GM12874 (cell line): ENCODE measurements around the gene SCAPER.

ENCODE experiments used
- TF ChIP-seq, protein P1 (sequence below): IDR thresholded peaks from 2 replicates; pipeline ENCODE4 v1.5.1; 2011; ENCODE audit warnings: low read depth, mild to moderate bottlenecking, control low read depth, low read length, moderate library complexity; ENCODE audit not compliant: insufficient read depth

The SCAPER gene

DNA sequence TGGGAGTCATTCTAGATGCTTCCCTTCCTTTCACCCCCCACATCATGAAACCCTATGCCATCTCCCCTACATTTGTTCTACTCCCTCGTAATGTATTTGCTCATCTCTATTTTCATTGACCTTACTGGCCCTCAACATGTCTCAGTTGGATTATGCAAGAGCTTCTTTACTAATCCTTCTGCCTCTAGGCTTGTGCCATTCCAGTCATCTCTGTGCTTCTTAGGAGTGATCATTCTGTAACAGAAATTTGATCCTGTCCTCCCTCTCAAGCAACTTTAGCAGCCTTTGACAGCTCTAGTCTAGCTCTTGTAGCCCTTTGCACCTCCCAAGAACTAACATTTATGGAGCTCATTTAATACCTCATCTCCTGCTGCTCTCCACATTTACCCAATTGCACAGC is 503.9 kb downstream of the SCAPER start:
- TF ChIP-seq, protein P1, sequence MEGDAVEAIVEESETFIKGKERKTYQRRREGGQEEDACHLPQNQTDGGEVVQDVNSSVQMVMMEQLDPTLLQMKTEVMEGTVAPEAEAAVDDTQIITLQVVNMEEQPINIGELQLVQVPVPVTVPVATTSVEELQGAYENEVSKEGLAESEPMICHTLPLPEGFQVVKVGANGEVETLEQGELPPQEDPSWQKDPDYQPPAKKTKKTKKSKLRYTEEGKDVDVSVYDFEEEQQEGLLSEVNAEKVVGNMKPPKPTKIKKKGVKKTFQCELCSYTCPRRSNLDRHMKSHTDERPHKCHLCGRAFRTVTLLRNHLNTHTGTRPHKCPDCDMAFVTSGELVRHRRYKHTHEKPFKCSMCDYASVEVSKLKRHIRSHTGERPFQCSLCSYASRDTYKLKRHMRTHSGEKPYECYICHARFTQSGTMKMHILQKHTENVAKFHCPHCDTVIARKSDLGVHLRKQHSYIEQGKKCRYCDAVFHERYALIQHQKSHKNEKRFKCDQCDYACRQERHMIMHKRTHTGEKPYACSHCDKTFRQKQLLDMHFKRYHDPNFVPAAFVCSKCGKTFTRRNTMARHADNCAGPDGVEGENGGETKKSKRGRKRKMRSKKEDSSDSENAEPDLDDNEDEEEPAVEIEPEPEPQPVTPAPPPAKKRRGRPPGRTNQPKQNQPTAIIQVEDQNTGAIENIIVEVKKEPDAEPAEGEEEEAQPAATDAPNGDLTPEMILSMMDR: no peak

DNA sequence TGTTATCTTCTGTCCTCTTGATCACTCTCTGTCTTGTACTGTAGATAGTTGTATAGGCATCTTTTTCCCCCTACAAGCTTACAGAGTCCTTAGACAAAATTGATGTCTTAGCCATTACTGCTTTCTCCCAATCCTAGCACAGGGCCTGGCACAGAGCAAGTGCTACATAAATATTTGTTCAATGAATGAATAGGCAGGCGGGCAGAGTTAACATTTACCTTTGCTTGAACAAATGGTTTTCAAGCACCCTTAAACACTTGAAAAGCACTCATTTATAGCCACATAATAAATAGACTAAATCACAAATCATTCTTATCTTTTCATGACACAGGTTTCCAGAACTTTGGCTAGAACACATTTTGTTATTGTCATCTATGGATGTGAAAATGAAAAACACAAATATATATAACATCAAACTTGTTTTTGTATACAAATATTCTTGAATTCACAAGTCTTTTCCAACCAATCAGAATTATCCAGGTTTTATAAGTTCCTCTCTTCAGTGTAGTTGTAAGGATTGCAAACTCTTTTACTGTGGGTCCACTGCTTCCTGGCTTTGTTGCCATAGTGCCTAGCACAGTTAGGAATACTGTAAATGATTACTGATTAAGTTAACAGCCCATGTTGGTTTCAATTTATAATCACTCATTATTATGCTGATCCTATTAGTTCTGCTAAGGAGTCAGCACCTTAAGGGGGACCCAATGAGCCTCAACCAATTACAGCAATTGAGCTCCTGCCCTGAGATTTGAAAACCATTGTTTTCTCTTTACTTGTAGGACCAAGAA is 506.6 kb downstream of the SCAPER start:
- TF ChIP-seq, protein P1: no peak

DNA sequence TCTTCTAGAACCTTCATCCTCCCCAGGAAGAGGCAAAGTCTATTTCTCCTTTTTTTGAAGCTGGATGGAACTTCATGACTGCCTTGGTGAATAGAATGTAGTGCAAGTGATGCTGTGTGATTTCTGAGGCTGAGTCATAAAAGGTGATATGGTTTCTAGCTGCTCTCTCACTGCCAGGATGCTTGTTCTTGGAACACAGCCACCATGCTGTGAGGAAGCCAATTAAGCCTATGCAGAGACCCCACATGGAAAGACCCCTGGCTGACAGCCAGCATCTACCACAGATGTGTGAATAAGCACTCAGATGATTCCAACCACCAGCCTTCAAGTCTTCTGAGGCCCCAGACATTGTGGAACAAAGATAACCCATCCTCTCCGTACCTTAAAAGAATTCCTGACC is 511.5 kb downstream of the SCAPER start:
- TF ChIP-seq, protein P1: no peak

DNA sequence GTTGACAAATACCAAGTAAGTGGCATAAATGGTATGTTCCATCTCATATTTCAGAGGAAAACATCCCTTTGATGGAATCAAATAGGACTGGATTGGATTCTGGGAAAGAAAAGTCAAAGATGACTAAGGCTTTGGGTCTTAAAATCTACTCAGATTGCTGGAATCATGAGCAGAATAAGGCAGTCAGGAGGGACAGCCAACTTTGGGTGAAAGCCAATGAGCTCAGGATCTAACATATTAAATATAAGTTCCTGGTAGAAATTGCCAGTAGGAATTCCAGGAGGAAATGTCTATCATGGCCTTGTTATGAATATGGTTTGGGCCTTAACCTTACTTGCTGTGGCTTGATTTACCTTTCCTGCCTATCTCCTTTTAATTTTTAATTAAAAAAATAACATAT is 513.3 kb downstream of the SCAPER start:
- TF ChIP-seq, protein P1: no peak

DNA sequence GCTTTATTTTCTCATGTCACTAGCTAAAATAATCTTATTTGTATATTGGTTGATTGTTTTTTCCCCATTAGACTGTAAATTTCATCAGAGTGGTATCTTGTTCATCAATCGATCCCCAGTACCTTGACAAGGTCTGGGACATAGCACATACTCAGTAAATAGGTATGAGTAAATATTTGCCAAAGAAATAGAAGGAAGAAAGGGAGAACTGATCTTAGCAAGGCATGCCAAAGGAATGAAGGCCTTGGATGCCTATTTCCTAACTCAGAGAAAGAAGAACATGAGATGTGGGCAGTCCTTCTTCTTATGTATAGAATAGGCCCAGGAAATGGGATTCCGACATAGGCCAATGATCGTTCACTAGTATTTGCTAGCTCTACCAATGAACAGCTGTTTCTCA is 513.8 kb downstream of the SCAPER start:
- TF ChIP-seq, protein P1: no peak

DNA sequence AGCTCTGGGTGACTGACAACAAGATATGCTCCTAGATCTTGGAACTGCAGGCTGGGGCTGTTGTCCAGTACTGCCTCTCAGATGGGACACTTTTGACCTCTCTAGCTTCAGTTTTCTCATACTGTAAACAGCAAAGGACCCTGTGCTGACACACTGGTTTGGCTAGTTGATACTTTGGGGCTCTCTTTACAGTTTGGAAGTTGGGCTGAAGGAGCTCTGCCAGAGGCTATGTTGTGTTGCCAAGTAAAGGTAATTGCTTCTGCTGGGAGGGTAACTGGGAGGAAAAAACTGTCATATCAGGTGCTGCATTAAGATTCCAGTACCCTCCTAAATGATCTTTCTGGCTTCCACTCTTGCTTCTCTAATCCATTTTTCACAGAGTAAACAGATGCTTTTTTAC is 514.6 kb downstream of the SCAPER start:
- TF ChIP-seq, protein P1: no peak

DNA sequence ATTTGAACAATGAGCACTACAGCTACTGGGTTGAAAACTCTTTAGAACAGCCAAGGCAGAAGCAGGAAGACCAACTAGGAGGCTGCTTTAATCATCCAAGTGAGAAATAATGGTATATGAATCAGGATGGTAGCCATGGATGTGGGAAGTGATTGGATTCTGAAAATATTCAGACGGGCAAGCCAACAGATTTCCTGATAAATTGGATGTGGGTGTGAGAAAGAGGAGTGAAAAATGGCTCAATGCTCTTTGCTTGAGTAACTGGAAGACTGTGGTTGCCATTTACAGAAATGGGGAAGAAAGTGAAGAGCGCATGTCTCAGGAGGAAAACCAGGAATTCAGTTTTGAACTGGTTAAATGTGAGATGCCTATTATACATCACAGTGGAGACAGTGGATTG is 518.2 kb downstream of the SCAPER start:
- TF ChIP-seq, protein P1: no peak

DNA sequence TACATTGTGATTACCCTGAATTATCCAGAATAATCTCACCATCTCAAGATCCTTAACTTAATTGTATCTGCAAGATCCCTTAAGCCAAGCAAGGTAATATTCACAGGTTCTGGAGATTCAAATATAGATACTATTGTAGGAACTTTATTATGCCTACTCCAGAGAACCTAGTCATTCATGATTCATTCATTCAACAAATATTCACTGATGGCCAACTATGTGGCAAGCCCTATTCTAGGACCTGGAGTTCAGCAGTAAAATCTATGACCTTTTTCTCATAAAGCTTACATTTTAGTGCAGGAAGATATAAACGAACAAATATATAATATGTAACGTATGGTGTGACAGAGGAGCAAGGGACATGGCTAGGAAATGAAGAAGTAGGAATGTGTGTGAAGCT is 519.0 kb downstream of the SCAPER start:
- TF ChIP-seq, protein P1: no peak
